GM12878 (cell line): ENCODE data around the gene CKS2. TPM values are rescaled to one million over a fixed set of nuclear protein-coding genes. Genes with fewer than 3 reads are reported as not detected.

Source experiments
- ATAC-seq: fragments of 200-7000 bp; cut with Tn5 transposase; 3 replicates; pipeline ENCODE4 v1.9.1; 2020; ENCODE audit warnings: mild to moderate bottlenecking, moderate library complexity
- BruUV-seq: library from RNA; stranded (reverse); fragments of 400-500 nt; replicated peaks from 2 replicates; lab custom pipeline; 2021; lab: Mats Ljungman, UMichigan
- CTCF ChIA-PET: fragments of 300-600 bp; sonication (Branson Sonifier 250); formaldehyde crosslinking; extraction: SDS; loops from one replicate; lab custom pipeline; 2021; ENCODE audit warnings: inconsistent platforms; lab: Yijun Ruan, JAX
- POLR2A ChIA-PET: fragments of 350-600 bp; formaldehyde crosslinking; extraction: SDS; loops from one replicate; lab custom pipeline; 2021; ENCODE audit warnings: inconsistent platforms; lab: Charles Lee
- RAD21 ChIA-PET: fragments of 300-600 bp; sonication (Branson Sonifier 250); formaldehyde crosslinking; loops from one replicate; lab custom pipeline; 2023; ENCODE audit warnings: antibody characterized with exemption; ENCODE audit not compliant: unreplicated experiment; lab: Charles Lee
- SMC1A ChIA-PET: fragments of 300-600 bp; sonication (Branson Sonifier 250); formaldehyde crosslinking; loops from one replicate; lab custom pipeline; 2023; ENCODE audit not compliant: unreplicated experiment, uncharacterized antibody; lab: Charles Lee
- DNase-seq: peaks from one replicate; pipeline ENCODE4 v3.0.0-alpha.2; 2011; ENCODE audit warnings: low read depth, low spot score
- FAIRE-seq: peaks from 3 replicates; lab custom pipeline; 2011; peaks lifted over from hg19 to GRCh38; lab: Jason Lieb, UNC
- H2AFZ ChIP-seq: 2 replicates; pipeline ENCODE4 v1.6.0; 2011; ENCODE audit warnings: low read depth, low read length, control low read depth; ENCODE audit not compliant: control insufficient read depth
- H3K27ac ChIP-seq: 2 replicates; pipeline ENCODE4 v1.5.1; 2011; ENCODE audit warnings: control low read depth; ENCODE audit not compliant: control insufficient read depth, insufficient read depth
- H3K27me3 ChIP-seq, 2 experiments: replicated peaks in 1 of 2; 2 replicates each; pipeline versions ENCODE4 v1.6.0 to v1.6.1; 2011; ENCODE audit warnings: low read length in 1 of 2; ENCODE audit not compliant: control insufficient read depth in 2 of 2, insufficient read depth in 2 of 2
- H3K36me3 ChIP-seq, 2 experiments: 2 replicates each; pipeline ENCODE4 v1.5.1; 2011; ENCODE audit warnings: low read length in 1 of 2; ENCODE audit not compliant: control insufficient read depth in 2 of 2, insufficient read depth in 2 of 2
- H3K4me1 ChIP-seq: 2 replicates; pipeline ENCODE4 v1.6.1; 2011; ENCODE audit warnings: mild to moderate bottlenecking, low read length, moderate library complexity, mixed read lengths; ENCODE audit not compliant: control insufficient read depth, insufficient read depth
- H3K4me2 ChIP-seq: 2 replicates; pipeline ENCODE4 v1.6.0; 2011; ENCODE audit warnings: control low read depth; ENCODE audit not compliant: control insufficient read depth, insufficient read depth
- H3K4me3 ChIP-seq: fragments of 200-600 bp; sonication (generic); 2 replicates; pipeline ENCODE4 v1.5.1; 2016
- H3K79me2 ChIP-seq: 2 replicates; pipeline ENCODE4 v1.6.0; 2011; ENCODE audit warnings: low read length; ENCODE audit not compliant: control insufficient read depth, insufficient read depth
- H3K9ac ChIP-seq: 2 replicates; pipeline ENCODE4 v1.8.0; 2011; ENCODE audit warnings: low read length, control low read depth, mixed read lengths; ENCODE audit not compliant: control insufficient read depth, insufficient read depth
- H3K9me3 ChIP-seq: replicated peaks from 3 replicates; pipeline ENCODE4 v1.5.1; 2011; ENCODE audit warnings: mild to moderate bottlenecking, low read length; ENCODE audit not compliant: control insufficient read depth, insufficient read depth
- H4K20me1 ChIP-seq: 2 replicates; pipeline ENCODE4 v1.6.0; 2011; ENCODE audit not compliant: control insufficient read depth, insufficient read depth
- BHLHE40 ChIP-seq, 2 experiments: fragments of 450-650 bp in 1 of 2; IDR thresholded peaks; 2 replicates each; pipeline ENCODE4 v1.6.1; 2011 to 2017; ENCODE audit warnings: low read depth in 2 of 2, borderline replicate concordance in 1 of 2, improper control_type of control experiment in 1 of 2, low read length in 1 of 2, mild to moderate bottlenecking in 1 of 2
- EP300 ChIP-seq, 2 experiments: fragments of 150-350 bp in 1 of 2; IDR thresholded peaks; 2 replicates each; pipeline ENCODE4 v1.6.1; 2011 to 2012; ENCODE audit warnings: low read depth in 2 of 2, low read length in 2 of 2, borderline replicate concordance in 1 of 2, improper control_type of control experiment in 1 of 2, inconsistent platforms in 1 of 2; ENCODE audit not compliant: control insufficient read depth in 1 of 2
- KLF5 ChIP-seq: fragments of 450-650 bp; IDR thresholded peaks from 2 replicates; pipeline ENCODE4 v1.6.1; 2014; ENCODE audit warnings: mild to moderate bottlenecking; ENCODE audit not compliant: partially characterized antibody
- NFXL1 ChIP-seq: fragments of 450-650 bp; IDR thresholded peaks from 2 replicates; pipeline ENCODE4 v1.6.1; 2017; ENCODE audit warnings: antibody characterized with exemption, mild to moderate bottlenecking, borderline replicate concordance
- NR2C1 ChIP-seq: fragments of 450-650 bp; IDR thresholded peaks from 2 replicates; pipeline ENCODE4 v1.6.1; 2017; ENCODE audit warnings: antibody characterized with exemption, mild to moderate bottlenecking, moderate library complexity
- RBBP5 ChIP-seq: fragments of 200-600 bp; sonication (generic); conservative IDR thresholded peaks from 2 replicates; pipeline ENCODE4 v1.6.1; 2016
- SMC3 ChIP-seq: IDR thresholded peaks from 2 replicates; pipeline ENCODE4 v1.6.1; 2011; ENCODE audit warnings: low read length, improper control_type of control experiment, borderline replicate concordance
- SRF ChIP-seq, 2 experiments: IDR thresholded peaks; 2 replicates each; pipeline ENCODE4 v1.6.1; 2011; ENCODE audit warnings: low read depth in 2 of 2, low read length in 2 of 2, mild to moderate bottlenecking in 1 of 2, moderate library complexity in 1 of 2
- TARDBP ChIP-seq: IDR thresholded peaks from 2 replicates; pipeline ENCODE4 v1.6.1; 2016; ENCODE audit warnings: borderline replicate concordance
- WGBS: methylation state at CpG from one replicate; pipeline ENCODE4 v1.1.6; 2016; ENCODE audit warnings: low lambda C conversion rate; ENCODE audit not compliant: insufficient replicate concordance, insufficient coverage; ENCODE audit errors: missing lambda C conversion rate; 5-methylcytosine and 5-hydroxymethylcytosine counted together
- in situ Hi-C: fragments of 300-500 bp; cut with MboI; formaldehyde crosslinking; loops from 9 replicates; pipeline ENCODE4 v1.14.3; 2018; ENCODE audit warnings: mixed read lengths
- intact Hi-C: fragments of 100-400 bp; cut with micrococcal nuclease; formaldehyde crosslinking; loops from one replicate; pipeline ENCODE4 v1.14.2; 2022; ENCODE audit not compliant: unreplicated experiment
- polyA plus RNA-seq, 11 experiments: library from polyadenylated mRNA; depleted of rRNA in 4 of 11; unstranded in 6 of 11; stranded (reverse) in 5 of 11; fragments of >200 nt; fragmentation: Nextera tagmentation in 4 of 11; fragmentation: Illumina TruSeq in 1 of 11; extraction: Ambion mirVana in 4 of 11; extraction: Trizol in 1 of 11; gene quantifications; 1 replicate in 1 of 11; 2 replicates in 10 of 11; pipeline versions ENCODE4 v1.2.1 to v1.2.3, GENCODE V29; 2011 to 2016; ENCODE audit warnings: inconsistent platforms in 2 of 11, missing spikeins in 2 of 11, low read depth in 1 of 11
- total RNA-seq, 4 experiments: library from RNA; depleted of rRNA in 3 of 4; stranded (reverse); fragments of >200 nt in 3 of 4; fragmentation: Illumina TruSeq in 1 of 4; extraction: Trizol in 1 of 4; gene quantifications; 2 replicates each; pipeline versions ENCODE4 v1.2.1 to v1.2.3, GENCODE V29; 2013 to 2021
- TF ChIP-seq, protein P1 (sequence below): fragments of 150-350 bp; IDR thresholded peaks from 2 replicates; pipeline ENCODE4 v1.6.1; 2016; ENCODE audit warnings: low read depth, low read length
- TF ChIP-seq, protein P2 (sequence below): IDR thresholded peaks from 2 replicates; pipeline ENCODE4 v1.6.1; 2012; ENCODE audit warnings: low read depth, low read length, improper control_type of control experiment
- TF ChIP-seq, protein P3 (sequence below): fragments of 450-650 bp; IDR thresholded peaks from 2 replicates; pipeline ENCODE4 v1.6.1; 2016; ENCODE audit warnings: mild to moderate bottlenecking
- TF ChIP-seq, protein P4 (sequence below): fragments of 450-650 bp; IDR thresholded peaks from 2 replicates; pipeline ENCODE4 v1.6.1; 2017; ENCODE audit warnings: mild to moderate bottlenecking, moderate library complexity

Gene CKS2
- total and polyA plus RNA-seq, 10 of the 15 experiments (the other 5 are each of a cell fraction or from before 2014, with no cell fraction given), result 172 to 1,251 (median 503) TPM

DNA sequence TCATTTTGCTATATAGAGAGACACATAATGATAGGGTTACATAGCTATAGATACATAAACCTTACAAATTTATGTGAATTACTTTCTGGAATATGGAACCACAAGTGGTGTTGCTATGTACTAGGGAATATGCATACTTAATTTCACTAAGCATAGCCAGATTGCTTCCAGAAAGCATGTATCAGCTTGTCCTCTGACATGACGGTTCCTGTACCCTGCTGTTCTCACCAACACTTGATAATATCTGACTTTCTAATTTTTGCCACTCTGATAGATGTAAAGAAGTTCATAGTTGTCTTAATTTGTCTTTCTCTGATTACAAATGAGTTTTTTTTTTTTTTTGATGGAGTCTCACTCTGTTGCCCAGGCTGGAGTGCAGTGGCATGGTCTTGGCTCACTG, 18.0 kb upstream of the CKS2 start (continued):
- TF ChIP-seq, protein P1, sequence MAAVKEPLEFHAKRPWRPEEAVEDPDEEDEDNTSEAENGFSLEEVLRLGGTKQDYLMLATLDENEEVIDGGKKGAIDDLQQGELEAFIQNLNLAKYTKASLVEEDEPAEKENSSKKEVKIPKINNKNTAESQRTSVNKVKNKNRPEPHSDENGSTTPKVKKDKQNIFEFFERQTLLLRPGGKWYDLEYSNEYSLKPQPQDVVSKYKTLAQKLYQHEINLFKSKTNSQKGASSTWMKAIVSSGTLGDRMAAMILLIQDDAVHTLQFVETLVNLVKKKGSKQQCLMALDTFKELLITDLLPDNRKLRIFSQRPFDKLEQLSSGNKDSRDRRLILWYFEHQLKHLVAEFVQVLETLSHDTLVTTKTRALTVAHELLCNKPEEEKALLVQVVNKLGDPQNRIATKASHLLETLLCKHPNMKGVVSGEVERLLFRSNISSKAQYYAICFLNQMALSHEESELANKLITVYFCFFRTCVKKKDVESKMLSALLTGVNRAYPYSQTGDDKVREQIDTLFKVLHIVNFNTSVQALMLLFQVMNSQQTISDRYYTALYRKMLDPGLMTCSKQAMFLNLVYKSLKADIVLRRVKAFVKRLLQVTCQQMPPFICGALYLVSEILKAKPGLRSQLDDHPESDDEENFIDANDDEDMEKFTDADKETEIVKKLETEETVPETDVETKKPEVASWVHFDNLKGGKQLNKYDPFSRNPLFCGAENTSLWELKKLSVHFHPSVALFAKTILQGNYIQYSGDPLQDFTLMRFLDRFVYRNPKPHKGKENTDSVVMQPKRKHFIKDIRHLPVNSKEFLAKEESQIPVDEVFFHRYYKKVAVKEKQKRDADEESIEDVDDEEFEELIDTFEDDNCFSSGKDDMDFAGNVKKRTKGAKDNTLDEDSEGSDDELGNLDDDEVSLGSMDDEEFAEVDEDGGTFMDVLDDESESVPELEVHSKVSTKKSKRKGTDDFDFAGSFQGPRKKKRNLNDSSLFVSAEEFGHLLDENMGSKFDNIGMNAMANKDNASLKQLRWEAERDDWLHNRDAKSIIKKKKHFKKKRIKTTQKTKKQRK, result no peak

DNA sequence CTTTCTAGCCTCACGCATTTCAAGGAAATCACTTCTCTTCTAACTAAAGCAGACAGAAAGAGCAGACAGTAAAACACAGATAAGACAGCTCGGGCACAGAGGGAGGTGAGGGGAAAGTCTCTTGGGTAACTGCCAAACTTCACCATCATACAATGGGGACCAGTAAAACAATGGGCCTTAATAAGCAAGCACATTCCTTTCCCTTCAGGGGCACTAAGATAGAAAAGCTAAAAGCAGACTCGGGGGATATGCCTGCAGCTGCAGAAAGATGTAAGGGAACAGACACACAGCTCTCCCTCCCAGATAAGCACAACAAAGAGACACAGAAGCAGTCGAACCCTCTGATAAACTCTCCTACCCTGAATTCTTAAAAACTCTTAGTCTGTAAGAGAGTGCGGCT, 15.6 kb upstream of the CKS2 start:
- WGBS, result 56% methylated on average over 5 of the region's 5 CpGs
- Histone ChIP-seq H3K4me2 (no peak overlapping the region), H3K27me3 (no peaks in the 10 kb centered on the region), H3K4me3 (no peak overlapping the region), H2AFZ (no peak overlapping the region), H3K36me3 (no peaks in the 10 kb centered on the region), H3K9me3 (no peaks in the 10 kb centered on the region; the same call in 2 of the 3 replicates), H4K20me1 (no peaks in the 10 kb centered on the region), H3K4me1 (no peaks in the 10 kb centered on the region), H3K9ac (no peak overlapping the region), H3K79me2 (no peaks in the 10 kb centered on the region), H3K27ac (no peak overlapping the region)
- in situ Hi-C loops (no loop called here), intact Hi-C loops (no loop called here)
- RAD21 ChIA-PET, result no interaction called here
- BruUV-seq, result no TSS peak
- ATAC-seq, result no peak
- POLR2A ChIA-PET, result no interaction called here
- DNase-seq, result no peak
- no peak for FAIRE-seq
- SMC1A ChIA-PET, result no interaction called here
- CTCF ChIA-PET, result no interaction called here
- TF ChIP-seq EP300 (IDR thresholded peaks at IDR 0.05; ENCODE audit: borderline replicate concordance in 1 of 2, control insufficient read depth in 1 of 2, low read depth in 2 of 2, low read length in 2 of 2) (no peak), KLF5 (no peak), NR2C1 (no peak), RBBP5 (no peak), TARDBP (no peak), BHLHE40 (IDR thresholded peaks at IDR 0.05; ENCODE audit: borderline replicate concordance in 1 of 2, low read depth in 2 of 2, low read length in 1 of 2) (no peak), NFXL1 (no peak), SRF (IDR thresholded peaks at IDR 0.05; ENCODE audit: low read depth in 2 of 2, low read length in 2 of 2) (no peak), SMC3 (no peak)
- TF ChIP-seq, protein P2, sequence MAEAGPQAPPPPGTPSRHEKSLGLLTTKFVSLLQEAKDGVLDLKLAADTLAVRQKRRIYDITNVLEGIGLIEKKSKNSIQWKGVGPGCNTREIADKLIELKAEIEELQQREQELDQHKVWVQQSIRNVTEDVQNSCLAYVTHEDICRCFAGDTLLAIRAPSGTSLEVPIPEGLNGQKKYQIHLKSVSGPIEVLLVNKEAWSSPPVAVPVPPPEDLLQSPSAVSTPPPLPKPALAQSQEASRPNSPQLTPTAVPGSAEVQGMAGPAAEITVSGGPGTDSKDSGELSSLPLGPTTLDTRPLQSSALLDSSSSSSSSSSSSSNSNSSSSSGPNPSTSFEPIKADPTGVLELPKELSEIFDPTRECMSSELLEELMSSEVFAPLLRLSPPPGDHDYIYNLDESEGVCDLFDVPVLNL, result no peak
- TF ChIP-seq, protein P3, sequence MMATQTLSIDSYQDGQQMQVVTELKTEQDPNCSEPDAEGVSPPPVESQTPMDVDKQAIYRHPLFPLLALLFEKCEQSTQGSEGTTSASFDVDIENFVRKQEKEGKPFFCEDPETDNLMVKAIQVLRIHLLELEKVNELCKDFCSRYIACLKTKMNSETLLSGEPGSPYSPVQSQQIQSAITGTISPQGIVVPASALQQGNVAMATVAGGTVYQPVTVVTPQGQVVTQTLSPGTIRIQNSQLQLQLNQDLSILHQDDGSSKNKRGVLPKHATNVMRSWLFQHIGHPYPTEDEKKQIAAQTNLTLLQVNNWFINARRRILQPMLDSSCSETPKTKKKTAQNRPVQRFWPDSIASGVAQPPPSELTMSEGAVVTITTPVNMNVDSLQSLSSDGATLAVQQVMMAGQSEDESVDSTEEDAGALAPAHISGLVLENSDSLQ, result no peak
- TF ChIP-seq, protein P4, sequence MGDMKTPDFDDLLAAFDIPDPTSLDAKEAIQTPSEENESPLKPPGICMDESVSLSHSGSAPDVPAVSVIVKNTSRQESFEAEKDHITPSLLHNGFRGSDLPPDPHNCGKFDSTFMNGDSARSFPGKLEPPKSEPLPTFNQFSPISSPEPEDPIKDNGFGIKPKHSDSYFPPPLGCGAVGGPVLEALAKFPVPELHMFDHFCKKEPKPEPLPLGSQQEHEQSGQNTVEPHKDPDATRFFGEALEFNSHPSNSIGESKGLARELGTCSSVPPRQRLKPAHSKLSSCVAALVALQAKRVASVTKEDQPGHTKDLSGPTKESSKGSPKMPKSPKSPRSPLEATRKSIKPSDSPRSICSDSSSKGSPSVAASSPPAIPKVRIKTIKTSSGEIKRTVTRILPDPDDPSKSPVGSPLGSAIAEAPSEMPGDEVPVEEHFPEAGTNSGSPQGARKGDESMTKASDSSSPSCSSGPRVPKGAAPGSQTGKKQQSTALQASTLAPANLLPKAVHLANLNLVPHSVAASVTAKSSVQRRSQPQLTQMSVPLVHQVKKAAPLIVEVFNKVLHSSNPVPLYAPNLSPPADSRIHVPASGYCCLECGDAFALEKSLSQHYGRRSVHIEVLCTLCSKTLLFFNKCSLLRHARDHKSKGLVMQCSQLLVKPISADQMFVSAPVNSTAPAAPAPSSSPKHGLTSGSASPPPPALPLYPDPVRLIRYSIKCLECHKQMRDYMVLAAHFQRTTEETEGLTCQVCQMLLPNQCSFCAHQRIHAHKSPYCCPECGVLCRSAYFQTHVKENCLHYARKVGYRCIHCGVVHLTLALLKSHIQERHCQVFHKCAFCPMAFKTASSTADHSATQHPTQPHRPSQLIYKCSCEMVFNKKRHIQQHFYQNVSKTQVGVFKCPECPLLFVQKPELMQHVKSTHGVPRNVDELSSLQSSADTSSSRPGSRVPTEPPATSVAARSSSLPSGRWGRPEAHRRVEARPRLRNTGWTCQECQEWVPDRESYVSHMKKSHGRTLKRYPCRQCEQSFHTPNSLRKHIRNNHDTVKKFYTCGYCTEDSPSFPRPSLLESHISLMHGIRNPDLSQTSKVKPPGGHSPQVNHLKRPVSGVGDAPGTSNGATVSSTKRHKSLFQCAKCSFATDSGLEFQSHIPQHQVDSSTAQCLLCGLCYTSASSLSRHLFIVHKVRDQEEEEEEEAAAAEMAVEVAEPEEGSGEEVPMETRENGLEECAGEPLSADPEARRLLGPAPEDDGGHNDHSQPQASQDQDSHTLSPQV, result no peak
